ENCODE results near the gene RAD51B.

GRCh38 chr14:67951529-67952135 is 132.1 kb downstream of the RAD51B start:
- TF ChIP-seq CTCF (optimal IDR thresholded peaks at IDR 0.05 in 1 of 3, IDR thresholded peaks at IDR 0.05 in 1 of 3, conservative IDR thresholded peaks at IDR 0.05 in 1 of 3; ENCODE audit: extremely low read depth in 1 of 3, insufficient read depth in 2 of 3, low read length in 3 of 3) (no peak), EZH2 (IDR thresholded peaks at IDR 0.05; ENCODE audit: low read length) (no peak)

All from keratinocyte (primary cell).